ENCODE measurements around the gene MASP2.

DNA sequence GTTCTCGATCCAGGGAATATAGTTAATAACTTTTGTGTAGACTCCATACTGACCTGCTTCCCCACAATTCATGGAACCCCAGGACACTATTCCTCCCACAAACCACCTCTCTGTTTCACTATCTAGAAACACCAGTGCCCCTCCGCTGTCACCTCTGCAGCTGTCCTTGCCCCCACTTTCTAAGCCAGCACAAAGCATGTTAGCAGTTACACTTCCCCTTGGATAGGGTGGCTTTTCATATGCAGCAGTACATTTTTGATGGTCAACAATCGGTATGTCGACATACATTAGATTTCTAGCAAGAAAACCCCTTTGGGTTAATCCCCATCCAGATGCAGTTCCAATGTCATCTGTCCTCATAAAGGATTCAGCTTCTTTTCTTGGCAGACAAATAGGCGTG lies 20.1 kb downstream of the MASP2 start:
- TF ChIP-seq CTCF (conservative IDR thresholded peaks at IDR 0.05; ENCODE audit: low read length): no peak
- no peak for TF ChIP-seq EZH2phosphoT487 (IDR thresholded peaks at IDR 0.05; ENCODE audit: borderline replicate concordance, low read depth, low read length)
